OCI-M1 (cell line): Measurements from ENCODE around the gene RPH3AL.
"Not testable (repeated sequence)": the region's sequence is repeated elsewhere in the genome, so short reads cannot be mapped to it uniquely, and the experiment has no call there.

Experiments
- DNase-seq: peaks from one replicate; lab custom pipeline; 2025; lab: John Stamatoyannopoulos, UW

RPH3AL gene

GRCh38 chr17:226108-227077, 126.2 kb downstream of the RPH3AL start:
- no peak for DNase-seq

GRCh38 chr17:225551-225950, 127.1 kb downstream of the RPH3AL start:
- DNase-seq = no peak

DNA sequence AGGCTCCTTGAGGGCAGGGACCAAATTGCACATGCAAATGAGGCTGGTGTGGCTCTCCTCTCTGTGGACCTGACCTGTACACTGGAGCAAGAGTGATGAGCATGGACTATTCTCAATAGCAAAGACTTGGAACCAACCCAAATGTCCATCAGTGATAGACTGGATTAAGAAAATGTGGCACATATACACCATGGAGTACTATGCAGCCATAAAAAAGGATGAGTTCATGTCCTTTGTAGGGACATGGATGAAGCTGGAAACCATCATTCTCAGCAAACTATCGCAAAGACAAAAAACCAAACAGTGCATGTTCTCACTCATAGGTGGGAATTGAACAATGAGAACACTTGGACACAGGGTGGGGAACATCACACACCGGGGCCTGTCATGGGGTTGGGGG, 128.0 kb downstream of the RPH3AL start:
- not testable (repeated sequence) for DNase-seq

- no peak for DNase-seq
Observed at GRCh38 chr17:223723-224471, 128.7 kb downstream of the RPH3AL start.

DNA sequence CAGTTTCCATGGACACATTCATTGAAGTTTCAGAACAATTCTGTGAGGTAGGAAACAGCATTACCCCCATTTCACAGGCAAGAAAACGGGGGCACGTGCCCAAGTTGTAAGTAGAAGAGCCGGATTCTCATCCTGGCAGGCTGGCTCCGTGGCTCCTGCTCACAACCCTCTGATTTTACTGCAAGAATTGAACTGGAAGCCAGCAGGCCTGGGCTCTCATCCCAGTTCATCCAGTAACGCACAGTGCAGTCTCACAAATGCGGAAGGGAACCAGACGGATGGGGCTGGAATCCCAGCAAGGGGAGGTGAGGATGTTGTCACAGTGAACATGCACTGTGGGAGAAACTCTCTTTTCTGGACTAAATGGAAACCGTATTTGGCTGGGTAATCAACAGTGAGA, 130.4 kb downstream of the RPH3AL start:
- no peak for DNase-seq

DNA sequence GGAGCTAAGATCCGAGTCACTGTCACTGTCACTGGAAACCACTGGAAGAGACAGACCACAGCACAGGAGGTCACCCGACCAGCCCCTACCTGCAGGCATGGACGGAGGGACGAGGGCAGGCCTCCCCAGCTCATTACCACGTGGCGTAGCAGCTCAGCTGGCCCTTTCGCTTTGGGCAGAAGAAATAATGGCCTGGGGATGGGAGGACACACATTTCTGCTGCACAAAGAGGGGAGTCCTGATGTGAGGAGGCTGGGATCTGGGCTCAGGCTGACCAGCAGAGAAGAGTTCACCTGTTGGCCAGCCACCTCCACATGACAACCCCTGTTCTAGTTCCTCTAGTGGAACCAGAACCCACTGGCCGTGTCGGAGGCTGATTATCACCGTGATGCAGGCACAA, 132.9 kb downstream of the RPH3AL start:
- DNase-seq = no peak

DNA sequence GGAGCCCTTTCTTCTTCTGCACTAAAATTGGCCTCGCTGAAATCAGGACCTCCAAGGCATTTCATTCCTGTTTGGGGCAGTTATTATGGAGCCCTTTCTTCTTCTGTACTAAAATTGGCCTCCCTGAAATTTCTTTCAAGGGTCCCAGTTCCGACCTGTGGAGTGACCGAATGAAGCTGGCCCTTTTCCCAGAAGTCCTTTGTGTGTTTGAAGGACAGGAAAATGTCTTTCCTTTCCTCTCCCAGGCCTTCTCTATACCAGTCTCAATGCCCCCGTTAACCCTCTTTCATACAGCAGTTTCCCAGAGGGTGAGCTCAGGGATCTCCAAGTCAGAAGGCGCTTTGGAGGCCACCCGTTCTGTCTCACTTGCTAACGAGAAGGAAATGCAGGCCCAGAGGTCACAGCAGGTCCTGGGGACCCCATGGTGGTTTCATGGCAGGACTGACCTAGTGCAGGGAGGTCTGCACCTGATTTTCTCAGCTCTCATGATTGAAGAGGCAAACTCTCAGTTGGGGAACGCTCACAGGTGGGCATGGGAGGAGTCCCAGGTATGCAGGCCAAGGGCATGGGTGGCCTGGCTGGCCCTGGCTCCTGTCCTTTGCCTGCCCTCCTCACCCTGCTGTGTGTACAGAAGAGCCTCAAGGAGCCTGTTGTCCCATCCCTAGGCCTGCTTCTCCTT, 134.0 kb downstream of the RPH3AL start:
- DNase-seq = no peak

DNA sequence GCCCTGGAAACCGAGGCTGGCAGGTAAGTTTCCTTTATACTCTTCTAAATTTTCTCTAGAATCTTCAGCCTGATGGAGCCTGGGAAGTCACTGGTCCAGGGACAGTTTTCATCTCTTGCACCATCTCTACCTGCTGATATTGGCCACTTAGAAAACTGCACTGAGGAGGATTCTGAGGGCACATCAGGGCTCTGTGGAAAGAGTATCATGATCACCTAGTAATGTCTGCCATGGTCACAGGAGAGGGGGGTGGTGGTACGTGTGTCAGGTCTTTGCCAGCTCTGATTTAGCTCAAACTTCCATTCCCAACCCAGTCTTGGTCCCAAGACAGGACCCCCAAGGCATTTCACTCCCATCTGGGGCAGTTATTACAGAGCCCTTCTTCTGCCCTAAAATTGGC, 136.0 kb downstream of the RPH3AL start:
- DNase-seq = no peak

- not testable (repeated sequence) for DNase-seq
Observed at GRCh38 chr17:215563-216478, 136.8 kb downstream of the RPH3AL start.

DNA sequence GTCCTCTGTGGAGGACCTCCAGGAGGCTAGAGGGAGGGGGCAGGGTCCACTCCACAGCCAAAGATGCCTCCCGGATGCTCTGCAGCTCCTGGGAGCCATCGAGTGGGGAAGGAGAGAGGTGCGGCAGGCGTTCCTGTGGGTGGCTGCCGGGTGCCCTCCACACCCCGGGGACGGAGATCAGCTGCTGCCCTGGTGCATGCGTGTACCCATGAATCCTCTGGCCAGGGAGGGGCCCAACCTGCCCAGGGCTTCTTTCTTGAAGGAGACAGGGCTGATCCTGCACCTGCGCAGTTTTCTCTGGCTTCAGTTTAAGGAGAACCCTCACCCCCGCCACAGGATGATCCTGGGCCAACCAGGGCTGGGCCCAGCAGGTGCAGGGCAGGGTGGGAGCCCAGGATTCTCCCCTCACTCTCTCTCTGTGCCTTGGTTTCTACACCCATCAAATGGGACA, 137.7 kb downstream of the RPH3AL start:
- no peak for DNase-seq

DNA sequence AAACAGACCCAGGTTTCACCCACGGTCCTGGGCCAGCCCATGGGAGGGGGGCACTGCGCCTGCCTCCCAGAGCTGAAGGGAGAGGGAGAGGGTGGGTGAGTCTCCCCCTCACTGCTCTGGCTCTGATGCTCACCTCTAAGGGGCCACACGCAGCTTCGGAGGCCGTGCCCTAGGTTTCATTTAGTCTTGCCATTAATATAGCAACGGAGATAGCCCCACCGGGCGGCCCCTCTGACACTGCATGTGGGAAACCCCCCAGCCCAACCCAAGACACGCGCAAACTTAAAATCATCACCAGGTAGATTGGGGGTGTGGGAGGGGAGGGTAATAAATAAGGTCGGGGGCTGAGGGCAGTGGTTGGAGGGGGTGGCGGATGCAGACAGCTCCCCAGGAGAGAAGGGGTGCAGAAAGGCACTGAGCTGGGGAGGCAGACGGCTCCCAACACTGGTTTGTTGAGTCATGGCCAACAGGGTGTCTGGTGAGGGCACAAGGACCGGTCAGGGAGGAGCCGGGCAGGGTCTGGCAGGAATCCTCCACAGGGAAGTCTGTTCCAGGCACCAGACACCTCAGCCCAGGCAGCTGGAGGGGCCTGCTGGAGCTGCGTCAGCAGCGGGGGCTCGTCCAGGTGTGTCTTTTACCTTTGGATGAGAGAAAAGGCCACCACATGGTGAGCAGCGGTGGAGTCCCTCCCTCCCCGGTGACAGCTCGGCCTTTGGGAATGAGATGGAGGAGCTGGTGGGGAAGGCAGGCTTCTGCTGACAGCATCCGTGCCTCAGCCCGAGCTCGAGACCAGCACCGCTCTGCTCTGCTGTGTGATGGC, 139.1 kb downstream of the RPH3AL start:
- DNase-seq = no peak

DNA sequence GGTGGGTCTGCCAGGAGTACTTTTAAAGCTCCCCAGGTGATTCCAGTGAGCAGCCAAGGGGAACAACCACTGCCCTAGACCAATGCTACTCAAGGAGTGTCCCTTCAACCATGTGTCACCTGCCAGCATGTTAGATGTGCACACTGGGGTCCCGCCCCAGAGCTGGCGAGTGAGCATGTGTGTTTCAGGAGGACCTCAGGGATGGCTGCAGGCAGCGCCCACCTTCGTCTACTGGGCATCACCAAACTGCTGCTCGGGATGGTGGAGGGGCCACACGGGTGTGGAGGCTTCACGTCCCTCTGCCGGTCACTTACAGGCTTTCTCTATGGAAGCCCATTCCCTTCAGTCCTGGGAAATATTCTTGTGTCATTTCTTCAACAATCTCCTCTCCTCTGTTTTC, 142.2 kb downstream of the RPH3AL start:
- no peak for DNase-seq

DNA sequence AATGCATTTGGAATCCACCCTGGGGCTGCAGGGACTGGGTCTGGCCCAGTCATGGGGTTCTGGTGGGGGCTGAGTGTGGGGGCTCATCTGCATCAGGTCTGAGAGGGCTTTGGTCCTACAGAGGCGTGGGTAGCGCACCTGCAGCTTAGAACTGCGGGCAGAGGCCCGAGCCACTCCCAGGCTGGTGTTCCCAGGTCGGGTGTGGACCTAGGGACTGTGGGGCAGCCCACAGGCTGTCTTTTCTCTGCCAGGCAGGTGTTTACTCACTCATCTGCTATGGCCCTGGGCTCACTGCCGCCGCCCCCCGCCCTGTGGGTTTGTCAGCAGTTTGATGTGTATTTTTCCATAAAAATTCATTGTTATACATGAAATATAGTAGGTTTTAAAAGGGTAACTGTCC, 144.2 kb downstream of the RPH3AL start:
- DNase-seq = no peak

DNA sequence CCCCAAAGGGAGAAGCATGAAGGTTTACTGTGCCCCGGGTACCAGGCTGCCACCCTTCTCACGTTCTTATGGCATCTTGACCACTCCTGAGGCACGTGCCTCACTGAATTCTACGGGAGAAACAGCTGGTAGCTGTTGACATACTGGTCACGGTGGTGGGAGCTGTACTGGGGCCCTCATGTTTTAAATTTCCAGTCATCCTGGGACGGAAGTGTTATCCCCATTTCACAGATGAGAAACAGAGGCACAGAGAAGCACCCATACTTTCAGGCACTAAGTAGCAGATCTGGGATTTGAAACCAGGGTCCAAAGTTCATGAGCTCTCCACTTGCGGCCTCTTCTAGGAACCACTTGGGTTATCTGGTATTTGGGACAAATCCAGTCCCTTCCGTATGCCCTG, 144.8 kb downstream of the RPH3AL start:
- DNase-seq = no peak

DNA sequence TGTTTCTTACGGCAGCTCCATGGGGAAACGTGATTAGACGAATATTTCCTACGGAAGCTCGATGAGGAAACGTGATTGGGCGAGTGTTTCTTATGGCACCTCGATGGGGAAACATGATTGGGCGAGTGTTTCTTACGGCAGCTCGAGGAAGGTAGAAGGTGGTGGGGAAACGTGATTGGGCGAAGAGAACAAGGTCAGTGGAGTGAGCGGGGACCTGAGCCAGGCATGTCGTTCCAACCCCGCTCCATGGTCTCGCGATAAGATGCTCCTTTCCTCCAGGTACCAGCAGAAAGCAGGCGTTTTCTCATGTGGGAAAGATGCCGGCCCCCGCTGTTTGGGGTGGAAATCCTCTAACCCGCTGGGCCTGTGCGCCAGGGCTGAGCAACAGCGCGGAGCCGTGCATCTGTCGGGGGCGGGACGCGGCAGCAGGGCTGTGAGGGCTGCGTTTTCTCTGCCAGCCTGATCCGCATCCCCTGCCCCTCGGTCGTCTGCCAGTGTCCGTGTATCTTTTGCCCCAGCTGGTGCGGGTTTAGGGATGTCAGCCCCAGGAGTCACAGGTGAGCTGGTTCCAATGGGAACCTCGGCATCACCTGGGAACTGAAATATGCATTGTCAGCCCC, 145.6 kb downstream of the RPH3AL start:
- no peak for DNase-seq

GRCh38 chr17:206484-206883, 146.1 kb downstream of the RPH3AL start:
- DNase-seq = not testable (repeated sequence)

DNA sequence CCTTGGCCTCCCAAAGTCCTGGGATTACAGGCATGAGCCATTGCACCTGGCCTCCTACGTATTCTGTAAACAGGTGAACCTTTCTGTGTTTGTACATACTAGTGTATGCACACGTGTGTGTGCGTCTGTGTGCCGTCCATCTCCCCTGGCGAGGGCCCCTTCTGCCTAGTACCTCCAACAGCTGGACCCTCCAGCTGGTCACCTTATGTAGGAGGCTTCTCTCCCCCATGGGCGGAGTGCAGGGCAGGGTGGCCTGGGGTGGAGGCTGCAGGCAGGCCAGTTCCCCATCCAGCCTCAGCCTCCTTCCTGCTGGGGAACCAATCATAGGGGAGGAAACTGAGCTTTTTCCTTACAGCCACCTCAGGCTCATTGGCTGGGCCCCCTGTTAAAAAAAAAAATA, 146.8 kb downstream of the RPH3AL start:
- no peak for DNase-seq

- no peak for DNase-seq
Observed at GRCh38 chr17:205148-205669, 147.4 kb downstream of the RPH3AL start.

- DNase-seq = no peak
Observed at GRCh38 chr17:204427-205147, 148.0 kb downstream of the RPH3AL start.
